ENCODE data around the gene MICU2. TPM values are rescaled to one million over a fixed set of nuclear protein-coding genes. Genes with fewer than 3 reads are reported as not detected.

Gene MICU2
- total and polyA plus RNA-seq, 2 donors (not counting 3 experiments of a cell fraction or from before 2014, with no cell fraction given): 24.0 to 36.7 TPM

- dilution Hi-C loops (cut with MboI; ENCODE audit: extremely low pct_ligation_motif_present, low sequenced_read_pairs) (no loop called here), intact Hi-C loops (cut with micrococcal nuclease) (no loop called here)
- Histone ChIP-seq H3K9ac (replicated peaks; ENCODE audit: extremely low read depth, insufficient read depth, low read length) (no peak overlapping the region), H3K27ac (ENCODE audit: insufficient read depth, low read depth, low read length) (no peak overlapping the region), H3K9me1 (replicated peaks; ENCODE audit: control insufficient read depth, extremely low read depth, insufficient read depth, low read length) (no peaks in the 10 kb centered on the region), H3K79me2 (ENCODE audit: control insufficient read depth, insufficient read depth, low read length) (no peaks in the 10 kb centered on the region), H3K36me3 (ENCODE audit: control insufficient read depth in 2 of 2, extremely low read depth in 1 of 2, insufficient read depth in 2 of 2, low read length in 2 of 2) (no peaks in the 10 kb centered on the region), H3K4me3 (replicated peaks in 1 of 3; ENCODE audit: insufficient read depth in 1 of 3, low read depth in 1 of 3, low read length in 3 of 3) (no peak overlapping the region), H3K4me1 (ENCODE audit: control insufficient read depth, extremely low read depth, insufficient read depth, low read length) (peaks cover 2% of the 10 kb centered on the region), H3K4me2 (ENCODE audit: insufficient read depth, low read length) (no peak overlapping the region), H3K27me3 (ENCODE audit: control insufficient read depth in 2 of 2, insufficient read depth in 2 of 2, low read length in 2 of 2) (no peaks in the 10 kb centered on the region), H2AFZ (ENCODE audit: low read depth, low read length) (no peak overlapping the region), H3K9me3 (replicated peaks; ENCODE audit: control insufficient read depth, insufficient read depth, low read length) (no peaks in the 10 kb centered on the region), H4K20me1 (replicated peaks; ENCODE audit: control insufficient read depth, extremely low read depth, insufficient read depth, low read length) (no peaks in the 10 kb centered on the region)
- ChIA-PET CTCF (interaction anchor here (1.5 to 2.6 kb wide), 2 partner anchors 184 to 196 kb away, joined by 3 to 33 read pairs; no protein-coding TSS in a partner anchor), POLR2A (no interaction called here)
- no peak for FAIRE-seq
- no peak for TF ChIP-seq JUN (IDR thresholded peaks at IDR 0.05; ENCODE audit: borderline replicate concordance, insufficient read depth, insufficient read length, low read depth)
- TF ChIP-seq EZH2 (IDR thresholded peaks at IDR 0.05; ENCODE audit: borderline replicate concordance, low read depth, low read length, severe bottlenecking): no peak
- no peak for TF ChIP-seq GATA2 (IDR thresholded peaks at IDR 0.05; ENCODE audit: insufficient read depth, insufficient read length, low read depth, low read length)
- TF ChIP-seq MYC (IDR thresholded peaks at IDR 0.05; ENCODE audit: low read depth, low read length): no peak
- no peak for TF ChIP-seq POLR2A (IDR thresholded peaks at IDR 0.05; ENCODE audit: low read depth, low read length)
- TF ChIP-seq FOS (IDR thresholded peaks at IDR 0.05; ENCODE audit: borderline replicate concordance, insufficient read depth, low read length): no peak
- TF ChIP-seq POLR2AphosphoS5 (IDR thresholded peaks at IDR 0.05; ENCODE audit: insufficient read depth, low read depth, low read length): no peak
- TF ChIP-seq CTCF (IDR thresholded peaks at IDR 0.05; ENCODE audit: extremely low read depth in 1 of 2, insufficient read depth in 1 of 2, low read depth in 1 of 2, low read length in 2 of 2): no peak
- no peak for DNase-seq (ENCODE audit: low read depth, low spot score)
- no TSS peak for BruUV-seq (replicated peaks)
Observed at GRCh38 chr13:21481359-21481758, 122.6 kb downstream of the MICU2 start.

Measured in endothelial cell of umbilical vein (primary cell).